Vagina (tissue), 2 donors: ENCODE data around the gene MORF4L1. TPM values are rescaled to one million over a fixed set of nuclear protein-coding genes. Genes with fewer than 3 reads are reported as not detected.
"Not testable (repeated sequence)": the region's sequence is repeated elsewhere in the genome, so short reads cannot be mapped to it uniquely, and the experiment has no call there.

Source experiments
- DNase-seq, 2 donors: peaks; one replicate each; pipeline ENCODE4 v3.0.0-alpha.2; 2017; ENCODE audit errors: extremely low spot score in 2 of 2
- H3K27ac ChIP-seq: fragments of 200-600 bp; sonication (generic); one replicate; pipeline ENCODE4 v1.5.1; 2019
- H3K27me3 ChIP-seq: fragments of 200-600 bp; sonication (generic); one replicate; pipeline ENCODE4 v1.5.1; 2019
- H3K36me3 ChIP-seq, 2 donors: fragments of 200-600 bp; sonication (generic); one replicate each; pipeline ENCODE4 v1.5.1; 2017 to 2019
- H3K4me1 ChIP-seq: fragments of 200-600 bp; sonication (generic); one replicate; pipeline ENCODE4 v1.5.1; 2019
- H3K4me3 ChIP-seq, 2 donors: fragments of 200-600 bp; sonication (generic); 1 replicate in 1 of 2; 2 replicates in 1 of 2; pipeline ENCODE4 v1.5.1; 2016 to 2019
- H3K9me3 ChIP-seq: fragments of 200-600 bp; sonication (generic); one replicate; pipeline ENCODE4 v1.5.1; 2019
- CTCF ChIP-seq, 3 experiments: fragments of 450-650 bp in 2 of 3; fragments of 200-600 bp in 1 of 3; sonication (generic) in 1 of 3; IDR thresholded peaks; one replicate each; pipeline ENCODE4 v1.5.1; 2017 to 2019; ENCODE audit warnings: antibody characterized with exemption in 3 of 3, mild to moderate bottlenecking in 2 of 3, moderate library complexity in 2 of 3
- POLR2A ChIP-seq, 2 donors: fragments of 450-650 bp; IDR thresholded peaks; one replicate each; pipeline ENCODE4 v1.6.1; 2017; ENCODE audit warnings: antibody characterized with exemption in 2 of 2, mild to moderate bottlenecking in 2 of 2, moderate library complexity in 2 of 2
- POLR2AphosphoS5 ChIP-seq, 2 donors: sonication (generic); formaldehyde crosslinking; IDR thresholded peaks; one replicate each; pipeline ENCODE4 v1.9.0; 2017; ENCODE audit warnings: antibody characterized with exemption in 2 of 2, mild to moderate bottlenecking in 2 of 2, low read depth in 1 of 2; ENCODE audit not compliant: insufficient read depth in 1 of 2
- intact Hi-C: fragments of 100-400 bp; cut with DNase I; formaldehyde crosslinking; loops from one replicate; pipeline ENCODE4 v1.15.1; 2023
- total RNA-seq: library from RNA; depleted of rRNA; stranded (reverse); fragments of >200 nt; gene quantifications from one replicate; pipeline ENCODE4 v1.2.3, GENCODE V29; 2016

Gene MORF4L1
- total RNA-seq, 1 donor from 2014 or later = 170 TPM

- no peaks in the 10 kb centered on the region for H3K9me3 ChIP-seq
- H3K4me1 ChIP-seq = peaks cover 8% of the 10 kb centered on the region
- H3K27ac ChIP-seq = no peak overlapping the region
- H3K4me3 ChIP-seq = no peak overlapping the region
- intact Hi-C loops = no loop called here
- H3K27me3 ChIP-seq = no peaks in the 10 kb centered on the region
- no peaks in the 10 kb centered on the region for H3K36me3 ChIP-seq
- DNase-seq = no peak
- TF ChIP-seq POLR2A (IDR thresholded peaks at IDR 0.05) (no peak), CTCF (IDR thresholded peaks at IDR 0.05) (no peak), POLR2AphosphoS5 (IDR thresholded peaks at IDR 0.05; ENCODE audit: insufficient read depth in 1 of 2, low read depth in 1 of 2) (no peak)
Measured at GRCh38 chr15:78868366-78868765, 4.3 kb upstream of the MORF4L1 start.

GRCh38 chr15:78871483-78872127, 1.1 kb upstream of the MORF4L1 start:
- H3K27me3 ChIP-seq, H3K9me3 ChIP-seq, DNase-seq, intact Hi-C loops, H3K36me3 ChIP-seq: not testable (repeated sequence)
- peak overlapping the region; percentile 99 for H3K27ac ChIP-seq
- peak overlapping the region in 1 of 2 donors; percentile 76 for H3K4me3 ChIP-seq
- H3K4me1 ChIP-seq = peaks cover 28% of the 10 kb centered on the region

GRCh38 chr15:78872972-78873792, 492 bp downstream of the MORF4L1 start:
- no peak for DNase-seq
- Histone ChIP-seq H3K27me3 (no peaks in the 10 kb centered on the region), H3K27ac (peak overlapping the region; percentile 99), H3K4me3 (peak overlapping the region; percentile 76 to 80), H3K9me3 (no peaks in the 10 kb centered on the region), H3K36me3 (no peaks in the 10 kb centered on the region), H3K4me1 (peaks cover 44% of the 10 kb centered on the region)
- no peak for TF ChIP-seq CTCF (IDR thresholded peaks at IDR 0.05)
- TF ChIP-seq POLR2AphosphoS5 (IDR thresholded peaks at IDR 0.05; ENCODE audit: insufficient read depth in 1 of 2, low read depth in 1 of 2) = peak in 1 of 2 donors; percentile 92
- peak in 1 of 2 donors; percentile 75 for TF ChIP-seq POLR2A (IDR thresholded peaks at IDR 0.05)
- intact Hi-C loops = no loop called here

- H3K27ac ChIP-seq = peak overlapping the region; percentile 99
- peak overlapping the region; percentile 76 to 80 for H3K4me3 ChIP-seq
- H3K27me3 ChIP-seq = no peaks in the 10 kb centered on the region
- intact Hi-C loops = no loop called here
- peaks cover 53% of the 10 kb centered on the region for H3K4me1 ChIP-seq
- H3K9me3 ChIP-seq = no peaks in the 10 kb centered on the region
- no peak for DNase-seq
- TF ChIP-seq POLR2A (IDR thresholded peaks at IDR 0.05) = no peak
- TF ChIP-seq POLR2AphosphoS5 (IDR thresholded peaks at IDR 0.05; ENCODE audit: insufficient read depth in 1 of 2, low read depth in 1 of 2) = peak in 1 of 2 donors; percentile 28
- no peak for TF ChIP-seq CTCF (IDR thresholded peaks at IDR 0.05)
- H3K36me3 ChIP-seq = no peaks in the 10 kb centered on the region
Measured at GRCh38 chr15:78873793-78874765, 1.4 kb downstream of the MORF4L1 start.
